ENCODE measurements around the gene PLXNA2.

PLXNA2 gene

DNA sequence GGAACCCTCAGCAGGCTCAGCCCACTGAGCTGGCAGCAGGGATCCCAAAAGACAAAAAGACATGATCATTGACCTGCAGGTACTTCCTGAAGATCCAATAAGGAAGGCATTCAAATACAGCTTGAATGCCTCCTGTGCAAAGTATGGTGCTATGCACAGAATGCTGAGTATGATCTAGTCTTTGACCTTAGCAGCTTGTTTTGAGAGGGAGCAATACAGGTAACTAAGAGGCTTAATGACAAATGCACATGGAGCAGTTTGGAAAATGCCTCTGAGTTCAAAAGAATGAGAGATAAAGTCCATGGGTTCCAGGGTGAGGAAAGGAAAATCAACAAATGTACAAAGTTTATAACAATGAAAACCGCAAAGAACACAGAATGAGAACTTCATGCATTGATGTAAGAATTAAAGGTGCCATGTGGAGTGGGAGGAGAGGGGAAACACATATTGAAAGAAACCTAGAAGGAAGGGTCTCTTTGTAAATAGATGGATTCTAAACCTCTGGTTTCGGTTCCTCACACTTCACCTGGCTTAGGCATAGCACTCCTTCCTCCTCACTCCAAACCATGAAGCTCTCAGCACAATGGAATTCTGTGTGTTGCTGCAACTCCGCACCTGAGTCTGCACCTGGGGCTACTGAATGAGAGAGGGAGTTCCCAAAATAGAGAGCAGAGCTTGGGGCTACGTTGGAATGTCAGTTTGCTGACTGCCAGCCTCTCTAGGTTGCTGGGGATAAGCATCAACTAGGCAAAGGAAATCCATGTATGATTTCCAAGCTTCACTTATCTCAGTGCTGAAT lies 77.6 kb downstream of the PLXNA2 start:
- DNase-seq (ENCODE audit: extremely low read depth in 1 of 2, low read depth in 1 of 2), result no peak

DNA sequence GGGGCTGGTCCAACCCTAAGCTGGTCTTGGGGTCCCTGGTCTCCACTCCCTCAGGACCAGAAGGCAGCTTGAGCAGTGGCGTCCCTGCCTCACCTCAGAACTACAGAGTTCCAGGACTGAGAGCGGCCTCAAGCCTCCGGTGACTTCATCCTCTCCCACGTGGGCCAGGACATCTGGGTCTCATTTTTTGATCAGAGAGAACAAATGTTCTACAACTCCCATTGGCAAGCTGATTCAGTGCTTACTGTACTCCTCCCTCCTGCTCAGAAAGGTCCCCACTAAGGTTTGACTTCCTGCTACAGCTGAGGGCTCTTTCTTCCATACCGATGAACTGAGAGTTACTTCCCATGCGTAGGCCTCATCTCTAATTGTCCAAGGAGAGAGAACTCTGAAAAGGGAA lies 78.5 kb downstream of the PLXNA2 start:
- no peak for DNase-seq (ENCODE audit: extremely low read depth in 1 of 2, low read depth in 1 of 2)

DNA sequence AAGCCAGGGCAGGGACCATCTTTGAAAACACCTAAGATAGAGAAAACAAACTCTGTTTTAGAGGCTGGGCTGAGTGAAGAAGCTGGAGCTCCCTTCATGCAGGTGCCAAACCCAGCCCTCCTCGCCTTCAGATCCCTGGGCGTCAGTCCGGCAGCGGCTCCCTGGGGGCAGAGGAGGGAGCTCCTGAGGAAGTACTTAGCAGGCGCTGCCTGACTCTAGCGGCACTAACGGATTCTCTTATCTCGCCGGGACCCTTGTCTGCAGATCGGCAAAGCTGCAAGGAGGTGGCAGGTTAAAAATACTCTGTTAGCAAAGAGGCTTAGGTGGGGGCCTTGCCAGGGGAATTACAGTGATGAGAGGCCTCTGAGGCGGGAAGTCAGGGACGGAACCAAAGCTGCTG lies 79.6 kb downstream of the PLXNA2 start:
- no peak for DNase-seq (ENCODE audit: extremely low read depth in 1 of 2, low read depth in 1 of 2)

DNA sequence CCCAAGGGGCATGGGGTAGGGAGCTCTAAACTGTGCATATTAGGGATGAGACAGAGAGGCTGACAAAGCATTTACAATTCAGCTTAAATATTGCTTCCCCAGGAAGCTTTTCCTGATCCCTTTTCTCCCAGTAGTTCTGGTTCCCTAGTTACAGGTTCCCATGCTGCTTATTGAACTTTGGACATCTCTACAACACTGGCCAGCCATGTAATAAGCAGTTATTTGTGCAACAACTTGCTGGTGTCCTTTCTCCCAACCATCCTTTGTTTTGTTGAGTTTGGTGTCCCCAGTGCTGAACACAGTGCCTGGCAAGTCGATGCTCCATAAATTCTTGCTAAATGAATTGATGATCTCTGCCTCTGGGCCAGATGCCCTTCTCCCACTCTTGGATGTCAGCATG lies 80.6 kb downstream of the PLXNA2 start:
- DNase-seq (ENCODE audit: extremely low read depth in 1 of 2, low read depth in 1 of 2), result no peak

DNA sequence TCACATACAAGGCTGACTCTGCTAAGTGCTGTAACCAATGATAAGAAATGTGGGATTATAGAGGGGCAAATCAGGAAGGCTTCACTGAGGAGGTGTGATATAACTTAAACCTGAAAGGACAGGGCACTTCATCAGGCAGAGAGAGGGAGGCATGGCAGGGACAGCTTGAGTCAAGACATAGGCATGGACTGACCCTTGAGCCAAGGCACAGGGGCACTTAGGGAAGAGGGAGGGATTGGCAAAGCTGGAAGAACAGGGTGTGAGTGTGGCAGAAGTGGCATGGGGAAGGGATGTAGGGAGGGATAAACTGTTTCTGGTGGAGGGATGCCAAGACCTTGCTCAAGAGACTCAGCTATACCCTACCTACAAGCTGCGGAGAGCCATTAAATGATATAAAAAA lies 81.3 kb downstream of the PLXNA2 start:
- DNase-seq (ENCODE audit: extremely low read depth in 1 of 2, low read depth in 1 of 2), result no peak

DNA sequence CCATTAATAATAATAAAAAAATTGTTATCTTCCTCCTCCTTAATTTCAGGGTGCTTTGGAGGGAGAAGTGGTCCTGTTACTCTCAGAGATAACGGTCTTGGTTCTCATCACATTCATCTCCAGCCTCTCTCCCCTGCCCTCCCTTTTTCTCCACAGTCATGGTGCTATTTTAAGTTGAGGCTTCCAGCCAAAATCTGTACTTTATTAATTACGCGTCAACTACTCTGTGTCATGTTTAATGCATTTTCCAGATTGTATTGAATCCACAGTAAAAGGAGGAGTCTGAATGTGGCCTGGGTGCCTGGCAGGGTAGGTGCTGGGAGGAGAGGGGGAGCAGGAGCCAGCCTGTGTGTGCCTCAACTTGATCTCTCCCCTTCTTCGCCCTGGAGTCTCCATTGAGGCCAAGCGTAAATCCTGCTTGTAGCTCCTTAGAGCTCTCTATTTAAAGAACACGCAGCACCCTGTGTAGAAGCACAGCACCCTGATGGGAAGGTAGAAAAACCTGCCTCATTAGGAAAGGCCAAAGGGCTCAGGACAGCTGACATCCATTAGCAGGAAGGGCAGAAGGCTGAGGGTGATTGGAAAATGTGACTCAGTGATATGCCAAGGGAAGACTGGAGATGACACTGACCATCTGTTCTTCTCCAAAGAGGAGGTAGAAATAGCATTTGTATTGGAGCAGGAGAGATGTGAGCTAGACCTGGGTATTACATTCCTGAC lies 82.4 kb downstream of the PLXNA2 start:
- DNase-seq (ENCODE audit: extremely low read depth in 1 of 2, low read depth in 1 of 2), result no peak

DNA sequence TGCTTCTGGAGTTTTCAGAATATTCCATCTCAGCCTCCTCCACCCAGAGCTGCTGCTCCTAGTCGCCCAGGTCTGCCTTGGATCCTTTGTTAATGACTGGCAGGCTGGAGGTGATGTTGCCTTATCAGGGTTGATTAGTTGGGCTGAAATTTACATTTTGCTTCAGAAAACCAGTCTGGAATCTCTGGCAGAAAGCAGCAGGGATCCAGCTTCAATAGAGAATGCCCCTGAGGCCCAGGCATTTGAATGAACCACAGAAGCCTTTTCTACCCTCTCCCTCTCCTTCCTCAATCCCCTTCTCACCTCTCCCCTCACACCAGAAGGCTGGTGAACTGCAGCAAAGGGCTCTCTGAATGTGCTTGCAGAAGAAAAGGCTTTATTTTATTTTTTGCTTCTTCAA lies 83.2 kb downstream of the PLXNA2 start:
- no peak for DNase-seq (ENCODE audit: extremely low read depth in 1 of 2, low read depth in 1 of 2)

DNA sequence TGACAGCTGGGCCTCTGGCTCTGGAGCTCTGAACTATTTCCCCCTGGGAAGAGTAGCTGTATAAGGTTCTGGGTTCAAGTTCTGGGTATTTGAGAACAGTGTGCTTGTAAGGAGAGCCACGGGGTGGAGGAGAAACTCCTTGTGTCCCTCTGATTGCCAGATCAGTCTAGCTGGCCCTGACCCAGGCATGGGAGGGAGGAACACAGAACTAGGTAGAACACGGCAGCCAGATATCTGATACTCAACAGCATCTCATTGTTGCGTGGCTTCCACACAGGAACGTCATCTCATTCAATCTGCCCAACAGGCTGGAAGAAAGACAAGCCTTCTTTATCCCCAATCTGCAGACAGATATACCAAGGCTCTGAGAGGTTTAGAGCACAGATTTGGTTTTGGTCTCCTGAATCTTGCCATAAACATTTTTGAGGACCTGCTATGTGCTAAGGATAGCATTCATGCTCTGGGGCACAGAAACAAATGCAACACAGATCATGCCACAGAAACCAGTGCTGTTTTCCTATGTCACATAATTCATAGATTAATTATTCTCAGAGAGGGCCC lies 83.8 kb downstream of the PLXNA2 start:
- DNase-seq (ENCODE audit: extremely low read depth in 1 of 2, low read depth in 1 of 2), result no peak

DNA sequence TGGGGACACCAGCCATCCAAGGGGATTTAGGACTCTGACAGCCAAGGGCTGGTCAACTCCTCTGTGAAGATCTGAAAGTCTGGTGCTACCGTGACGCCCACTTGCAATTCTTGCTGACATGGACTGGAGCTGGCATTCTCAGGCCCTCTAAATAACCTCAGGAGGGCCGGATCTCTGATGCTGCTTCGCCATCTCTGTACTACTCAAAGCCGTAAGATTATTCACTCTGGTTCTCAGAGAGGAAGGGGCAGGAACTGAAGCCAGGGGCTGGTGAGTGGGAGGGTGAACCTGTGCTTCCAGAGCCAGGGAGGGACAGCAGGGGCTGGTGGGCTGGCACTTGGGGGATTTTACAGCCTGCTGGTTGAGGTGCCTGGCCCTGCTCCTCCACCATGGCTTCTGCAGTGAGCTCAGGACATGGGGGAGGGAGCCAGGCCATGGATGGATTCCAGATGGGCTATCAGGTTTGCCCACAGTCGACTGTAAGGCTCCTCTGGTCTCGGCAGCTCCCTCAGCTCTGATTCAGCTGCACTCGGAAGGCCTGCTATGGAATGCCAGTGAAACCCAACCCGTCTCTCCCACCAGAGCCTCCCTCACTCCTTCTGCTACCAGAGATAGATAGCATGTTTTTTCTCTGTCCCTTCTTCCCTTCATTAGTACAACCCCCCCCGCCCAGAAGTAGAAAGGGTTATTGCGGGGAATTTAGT lies 84.5 kb downstream of the PLXNA2 start:
- DNase-seq (ENCODE audit: extremely low read depth in 1 of 2, low read depth in 1 of 2), result no peak

DNA sequence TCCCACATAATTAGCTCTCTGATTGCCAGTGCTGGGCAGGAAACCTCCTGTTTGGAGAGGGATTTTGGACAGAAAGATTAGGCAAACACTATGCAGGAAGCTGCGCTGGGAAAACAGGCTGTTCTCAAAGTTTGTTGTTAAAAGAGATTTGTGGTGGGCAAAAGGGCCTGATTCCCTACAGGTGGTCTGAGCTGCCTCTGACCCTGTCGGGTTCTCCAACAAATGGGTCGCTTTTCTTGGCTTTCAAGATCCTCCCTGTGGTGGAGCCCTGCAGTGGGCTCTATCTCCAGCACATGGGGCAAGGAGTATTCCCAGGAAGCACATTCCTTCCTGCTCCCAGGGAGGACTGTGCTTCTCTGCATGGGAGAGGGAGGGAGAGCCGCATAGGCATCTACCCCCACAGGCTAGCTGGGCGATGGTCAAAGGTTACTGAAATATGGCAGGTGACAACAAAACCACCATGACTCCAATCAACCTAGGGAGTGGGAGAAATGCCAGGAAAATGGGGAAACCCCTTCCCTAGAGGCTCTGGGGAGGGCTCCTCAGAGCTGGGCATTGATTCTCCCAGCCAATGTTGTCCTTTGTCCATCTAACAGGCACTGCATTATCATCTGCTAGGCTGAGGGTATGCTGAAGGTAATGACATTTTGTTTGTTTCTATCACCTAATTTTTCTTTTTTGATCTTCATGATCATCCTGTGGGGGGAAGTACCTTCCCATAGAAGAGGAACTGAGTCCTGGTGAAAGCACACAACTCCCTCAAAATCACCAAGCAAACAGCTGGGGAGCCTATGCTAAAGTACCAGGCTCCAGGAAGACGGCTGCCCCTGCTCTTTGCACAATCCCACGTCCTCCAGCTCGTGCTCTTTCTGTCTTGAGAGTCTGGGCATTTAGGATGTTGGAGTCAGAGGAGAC lies 85.3 kb downstream of the PLXNA2 start:
- no peak for DNase-seq (ENCODE audit: extremely low read depth in 1 of 2, low read depth in 1 of 2)

DNA sequence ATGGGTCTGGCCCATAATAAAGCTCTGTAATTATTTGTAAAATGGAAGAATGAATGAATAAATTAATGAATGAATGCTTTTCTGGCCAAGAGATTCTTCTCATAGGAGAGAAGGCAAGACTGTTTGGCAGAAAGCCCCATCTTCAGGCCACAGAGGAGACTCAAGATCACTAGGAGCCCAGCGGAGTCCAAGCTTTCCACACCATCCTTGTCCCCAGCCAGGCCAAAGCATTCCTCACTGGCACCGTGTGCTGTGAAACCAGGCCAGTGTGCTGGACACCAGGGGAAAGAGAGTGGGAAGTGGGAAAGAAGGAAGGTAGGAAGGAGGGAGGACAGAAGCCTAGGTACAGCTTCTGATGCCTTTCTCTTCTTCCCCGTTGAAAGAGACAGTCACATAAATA lies 86.4 kb downstream of the PLXNA2 start:
- no peak for DNase-seq (ENCODE audit: extremely low read depth in 1 of 2, low read depth in 1 of 2)

DNA sequence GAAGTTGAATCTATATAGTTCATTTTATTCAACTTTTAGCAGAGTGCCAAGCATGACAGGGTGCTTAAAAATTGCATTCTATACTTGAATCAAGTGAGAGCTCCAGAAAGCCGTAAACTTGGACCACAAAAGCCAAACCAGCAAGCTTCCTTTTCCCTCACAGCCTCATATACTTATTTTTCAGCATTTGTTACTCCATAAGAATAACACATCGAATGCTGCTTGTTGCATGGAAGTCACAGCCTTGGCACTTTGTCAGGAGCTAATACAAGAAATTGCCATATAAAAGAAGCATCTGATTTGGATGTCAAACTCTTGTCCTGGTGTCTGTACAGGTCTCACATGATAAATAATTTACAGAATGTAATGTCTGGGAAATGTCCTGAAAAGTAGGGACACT lies 87.4 kb downstream of the PLXNA2 start:
- no peak for DNase-seq (ENCODE audit: extremely low read depth in 1 of 2, low read depth in 1 of 2)

DNA sequence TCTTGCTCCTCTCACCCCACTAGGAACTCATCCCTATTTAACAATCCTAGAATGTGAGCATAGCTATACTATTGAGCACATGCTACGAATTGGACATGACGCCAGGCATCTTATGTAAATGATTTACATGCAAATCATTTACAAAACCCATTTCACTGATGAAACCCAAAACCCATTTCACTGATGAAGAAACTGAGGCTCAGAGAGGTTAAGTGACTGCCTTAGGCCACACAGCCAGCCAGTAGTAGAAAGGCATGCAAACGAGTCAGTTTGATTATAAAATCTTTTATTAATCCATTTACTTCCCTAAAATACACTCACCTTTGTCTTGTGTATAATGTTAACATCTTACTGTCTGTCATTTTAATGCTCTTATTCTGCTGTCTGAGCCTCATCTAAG lies 87.9 kb downstream of the PLXNA2 start:
- no peak for DNase-seq (ENCODE audit: extremely low read depth in 1 of 2, low read depth in 1 of 2)

DNA sequence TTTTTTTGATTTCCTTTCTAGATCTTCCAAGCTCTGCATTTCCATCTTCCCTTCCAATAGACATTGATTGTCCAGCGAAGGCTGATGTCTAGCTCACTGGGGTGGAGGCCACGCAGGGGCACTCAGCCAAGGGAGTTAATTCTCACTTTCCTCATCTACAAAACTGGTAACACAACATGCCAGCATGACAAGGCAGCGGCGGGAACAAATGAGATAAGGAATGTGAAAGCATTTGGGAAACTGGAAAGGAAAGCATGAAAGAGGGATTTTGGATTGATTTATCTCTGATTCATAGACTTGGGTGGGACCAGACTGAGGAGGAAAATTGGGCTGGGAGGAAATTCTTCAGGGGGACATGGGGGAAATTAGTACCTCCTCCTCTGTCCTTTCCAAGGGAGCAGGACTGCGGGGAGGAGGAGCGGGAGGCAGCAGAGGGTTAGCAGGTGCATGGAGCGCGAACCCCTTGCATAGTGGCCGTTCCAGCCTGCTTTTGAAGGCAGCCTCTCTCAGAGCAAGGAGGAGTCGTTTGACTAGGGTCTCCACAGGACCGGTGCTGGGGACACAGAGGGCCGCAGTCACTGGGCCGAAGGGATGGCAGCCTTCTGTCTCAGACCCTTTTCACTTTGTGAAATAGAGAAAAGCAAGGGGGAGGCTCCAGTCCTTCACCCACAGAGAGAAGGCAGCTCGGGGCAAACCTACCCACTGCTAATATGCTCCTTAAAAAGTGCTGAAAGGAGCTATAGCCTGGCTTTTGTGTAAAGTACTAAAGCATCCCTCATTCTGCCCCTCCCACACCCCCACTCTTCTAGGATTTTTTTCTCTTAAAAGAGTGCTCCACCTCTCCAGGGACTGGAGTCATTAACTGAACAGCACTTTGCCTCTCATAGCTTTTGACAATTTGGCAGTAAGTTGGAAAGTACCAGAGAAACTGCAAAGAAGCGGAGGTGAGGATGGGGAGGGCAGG lies 89.2 kb downstream of the PLXNA2 start:
- no peak for DNase-seq (ENCODE audit: extremely low read depth in 1 of 2, low read depth in 1 of 2)

DNA sequence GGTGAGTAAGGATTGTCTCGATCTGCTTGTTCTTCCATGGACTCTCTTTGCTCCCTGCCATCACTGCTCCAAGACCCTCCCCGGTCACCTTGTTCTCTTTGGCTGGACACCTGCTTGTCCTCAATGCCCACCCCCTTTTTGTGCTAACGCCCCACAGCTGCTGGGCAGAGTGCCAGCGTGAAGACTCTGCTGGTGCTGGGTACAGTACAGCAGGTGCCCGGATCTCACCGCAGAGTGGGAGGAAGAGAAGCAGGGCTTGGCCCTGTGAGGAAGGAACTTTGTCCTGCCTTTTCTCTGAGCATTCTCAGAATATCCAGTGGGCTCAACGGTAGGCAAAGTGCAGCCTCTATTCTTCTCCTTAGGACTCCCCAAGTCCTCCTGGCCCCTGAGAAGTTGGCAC lies 90.1 kb downstream of the PLXNA2 start:
- DNase-seq (ENCODE audit: extremely low read depth in 1 of 2, low read depth in 1 of 2), result no peak

DNA sequence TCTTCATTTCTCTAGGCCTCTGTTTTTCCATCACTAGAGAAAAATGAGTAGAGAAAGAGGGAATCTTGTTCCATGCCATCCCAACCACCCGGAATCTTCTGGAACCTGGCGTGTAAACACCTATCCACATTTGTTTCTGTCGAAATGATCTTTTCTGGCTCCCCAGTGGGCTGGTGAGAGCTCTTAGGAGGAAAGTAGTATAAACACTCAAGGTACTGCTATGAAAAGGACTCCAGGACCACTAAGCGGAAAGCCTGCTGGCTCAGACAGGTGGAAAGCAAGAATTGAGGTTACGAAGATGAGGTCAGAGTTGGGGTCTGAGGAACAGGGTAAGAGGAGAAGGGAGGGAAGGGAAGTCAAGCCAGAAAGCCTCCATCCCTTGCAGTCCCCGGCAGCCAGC lies 90.8 kb downstream of the PLXNA2 start:
- no peak for DNase-seq (ENCODE audit: extremely low read depth in 1 of 2, low read depth in 1 of 2)

DNA sequence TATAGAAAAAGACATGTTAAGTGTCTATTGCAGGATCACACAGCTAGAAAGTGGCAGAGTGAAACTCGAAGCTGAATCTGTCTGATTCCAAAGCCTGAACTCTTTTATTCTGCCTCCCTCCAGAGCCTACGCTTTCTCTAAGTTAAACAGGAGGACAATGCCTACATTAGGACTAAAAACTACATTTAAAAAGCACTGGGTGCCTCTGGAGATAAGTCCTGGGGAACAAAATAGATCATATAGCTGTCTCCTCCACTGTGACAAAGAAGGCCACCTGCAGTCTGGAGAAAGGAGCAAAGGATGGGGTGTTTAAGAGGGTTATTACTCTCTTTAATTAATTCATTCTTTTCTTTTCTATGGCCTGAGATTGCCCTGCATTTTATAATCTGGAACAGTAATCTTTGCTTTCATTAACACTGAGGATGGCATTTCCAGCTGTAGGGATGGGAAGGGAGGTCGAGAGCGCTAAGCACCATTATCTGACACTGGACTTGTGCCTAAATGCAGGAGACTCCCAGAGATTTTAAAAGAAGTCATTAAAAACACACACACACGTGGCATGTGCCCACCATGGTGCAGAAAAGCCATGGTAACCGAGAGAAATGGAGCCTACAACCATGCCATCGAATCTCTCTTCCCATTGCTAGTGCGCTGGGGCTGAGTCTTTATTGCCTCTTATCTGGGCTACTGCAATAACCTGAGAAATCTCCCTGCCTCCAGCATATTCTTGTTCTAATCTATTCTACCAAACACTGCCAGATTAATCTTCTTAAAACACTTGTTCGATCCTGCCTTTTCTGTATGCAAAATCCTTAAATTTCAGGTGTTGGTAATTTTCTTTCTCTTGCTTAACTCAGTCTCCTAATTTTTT lies 92.2 kb downstream of the PLXNA2 start:
- no peak for DNase-seq (ENCODE audit: extremely low read depth in 1 of 2, low read depth in 1 of 2)

DNA sequence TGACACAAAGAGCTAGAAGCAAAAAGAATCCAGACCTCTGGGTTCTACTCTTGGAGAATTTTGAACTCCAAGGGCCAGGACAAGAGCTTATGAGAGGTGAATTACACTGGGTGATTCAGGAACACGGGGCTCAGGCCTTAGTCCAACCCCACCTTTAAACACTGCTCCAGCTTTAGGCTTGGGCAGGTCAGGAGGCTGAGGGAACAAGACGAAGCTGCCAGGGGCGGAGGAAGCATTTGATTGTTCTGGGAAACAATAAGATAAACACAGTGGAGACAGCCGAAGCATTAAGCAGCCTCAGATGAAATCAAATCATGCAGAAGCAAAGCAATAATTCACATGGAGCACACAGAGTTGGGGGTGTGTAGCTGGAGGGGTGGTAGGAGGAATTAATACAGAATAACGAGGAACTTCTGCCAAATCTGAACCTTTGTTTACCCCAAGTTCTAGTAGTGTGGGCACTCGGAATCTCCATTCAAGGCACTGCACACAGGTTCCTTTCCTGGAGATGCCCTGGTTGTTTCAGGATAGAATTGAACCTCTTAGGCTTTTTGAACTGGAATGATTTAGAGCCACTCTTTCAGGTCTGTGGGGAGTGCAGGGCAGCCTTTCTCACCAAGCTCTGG lies 93.2 kb downstream of the PLXNA2 start:
- DNase-seq (ENCODE audit: extremely low read depth in 1 of 2, low read depth in 1 of 2), result no peak
